Measurements from ENCODE around the gene DNAH2.
"Not testable (repeated sequence)": the region's sequence is repeated elsewhere in the genome, so short reads cannot be mapped to it uniquely, and the experiment has no call there.

- TF ChIP-seq CTCF, POLR2A (IDR thresholded peaks at IDR 0.05): not testable (repeated sequence)
Measured at GRCh38 chr17:7864384-7864783, 146.8 kb downstream of the DNAH2 start.

Measured in prostate gland (tissue), 2 donors.